Common myeloid progenitor, CD34-positive (primary cell): Measurements from ENCODE around the gene DNMT1.
"Not testable (repeated sequence)": the region's sequence is repeated elsewhere in the genome, so short reads cannot be mapped to it uniquely, and the experiment has no call there.

Source experiments
- CTCF ChIA-PET: fragments of 350-600 bp; sonication (Branson Sonifier 250); formaldehyde crosslinking; loops from one replicate; lab custom pipeline; 2021; ENCODE audit warnings: antibody characterized with exemption; lab: Charles Lee
- POLR2A ChIA-PET: fragments of 350-600 bp; sonication (Branson Sonifier 250); formaldehyde crosslinking; loops from one replicate; lab custom pipeline; 2021; ENCODE audit warnings: antibody characterized with exemption; lab: Charles Lee
- DNase-seq, 3 donors: peaks; one replicate each; pipeline versions ENCODE4 v3.0.0 to v3.0.0-alpha.2; 2013
- H3K27ac ChIP-seq, 2 experiments: 1 replicate in 1 of 2; 2 replicates in 1 of 2; pipeline ENCODE4 v1.7.0; 2013; ENCODE audit warnings: inconsistent platforms in 2 of 2, low read length in 2 of 2, mild to moderate bottlenecking in 2 of 2, low read depth in 1 of 2, moderate library complexity in 1 of 2; ENCODE audit not compliant: severe bottlenecking in 2 of 2, insufficient read depth in 1 of 2, poor library complexity in 1 of 2
- H3K27me3 ChIP-seq, 5 experiments: replicated peaks in 2 of 5; 1 replicate in 3 of 5; 2 replicates in 2 of 5; pipeline versions ENCODE4 v1.6.1 to v1.7.0; 2013; ENCODE audit warnings: low read length in 4 of 5, mild to moderate bottlenecking in 2 of 5, moderate library complexity in 2 of 5, inconsistent platforms in 1 of 5; ENCODE audit not compliant: insufficient read depth in 5 of 5, control insufficient read depth in 4 of 5
- H3K36me3 ChIP-seq, 4 experiments: 1 replicate in 2 of 4; 2 replicates in 2 of 4; pipeline versions ENCODE4 v1.6.1 to v1.7.0; 2013; ENCODE audit warnings: low read length in 3 of 4, control low read depth in 1 of 4, mild to moderate bottlenecking in 1 of 4; ENCODE audit not compliant: control insufficient read depth in 4 of 4, insufficient read depth in 4 of 4
- H3K4me1 ChIP-seq, 4 experiments: 1 replicate in 3 of 4; 2 replicates in 1 of 4; pipeline versions ENCODE4 v1.6.1 to v1.7.1; 2013; ENCODE audit warnings: low read length in 3 of 4, mild to moderate bottlenecking in 3 of 4, control low read depth in 1 of 4, inconsistent platforms in 1 of 4, moderate library complexity in 1 of 4; ENCODE audit not compliant: control insufficient read depth in 4 of 4, insufficient read depth in 4 of 4; ENCODE audit errors: control extremely low read depth in 1 of 4
- H3K4me3 ChIP-seq, 7 experiments: 1 replicate in 4 of 7; 2 replicates in 3 of 7; pipeline versions ENCODE4 v1.5.1 to v1.7.0; 2013; ENCODE audit warnings: mild to moderate bottlenecking in 7 of 7, low read length in 6 of 7, moderate library complexity in 6 of 7, inconsistent platforms in 2 of 7, low read depth in 2 of 7, control low read depth in 1 of 7; ENCODE audit not compliant: insufficient read depth in 4 of 7, control insufficient read depth in 1 of 7; ENCODE audit errors: extremely low read depth in 1 of 7
- H3K9me3 ChIP-seq, 5 experiments: 1 replicate in 4 of 5; 2 replicates in 1 of 5; pipeline versions ENCODE4 v1.6.1 to v1.7.1; 2013; ENCODE audit warnings: low read length in 4 of 5, mild to moderate bottlenecking in 2 of 5, inconsistent platforms in 1 of 5, low read depth in 1 of 5, moderate library complexity in 1 of 5; ENCODE audit not compliant: control insufficient read depth in 4 of 5, insufficient read depth in 2 of 5; ENCODE audit errors: control extremely low read depth in 1 of 5
- WGBS: methylation state at CpG from one replicate; pipeline ENCODE4 v1.1.5; 2013; ENCODE audit not compliant: insufficient coverage; 5-methylcytosine and 5-hydroxymethylcytosine counted together

Gene DNMT1

GRCh38 chr19:10209315-10209714 is 14.6 kb upstream of the DNMT1 start:
- Histone ChIP-seq H3K9me3 (peaks cover 0 to 2% (median 0%) of the 10 kb centered on the region in 5 experiments), H3K36me3 (no peaks in the 10 kb centered on the region), H3K27me3 (no peaks in the 10 kb centered on the region), H3K4me1 (peaks cover 0 to 6% (median 0%) of the 10 kb centered on the region in 4 experiments), H3K4me3 (no peak overlapping the region), H3K27ac (no peak overlapping the region)
- POLR2A ChIA-PET, result no interaction called here
- peak in 2 of 3 donors; percentile 54 to 59 for DNase-seq
- CTCF ChIA-PET, result interaction anchor here (1.5 to 1.9 kb wide), 2 partner anchors 12 to 15 kb away, joined by 3 to 4 read pairs; partner anchors contain the start of gene DNMT1
- WGBS, result 80% methylated on average over 4 of the region's 4 CpGs

GRCh38 chr19:10207026-10207425 is 12.3 kb upstream of the DNMT1 start:
- Histone ChIP-seq H3K36me3 (no peaks in the 10 kb centered on the region), H3K27me3 (no peaks in the 10 kb centered on the region), H3K27ac (no peak overlapping the region), H3K4me1 (peaks cover 0 to 6% (median 0%) of the 10 kb centered on the region in 4 experiments), H3K9me3 (peaks cover 0 to 2% (median 0%) of the 10 kb centered on the region in 5 experiments), H3K4me3 (no peak overlapping the region)
- no peak for DNase-seq
- ChIA-PET POLR2A (no interaction called here), CTCF (interaction anchor here (0.5 to 1.9 kb wide), 3 partner anchors 20 to 373 kb away, joined by 3 to 5 read pairs (median 4); no protein-coding TSS in a partner anchor)
- whole genome bisulfite sequencing, result 91% methylated on average over 1 of the region's 1 CpG

- Histone ChIP-seq H3K27me3 (no peaks in the 10 kb centered on the region), H3K36me3 (no peaks in the 10 kb centered on the region), H3K9me3 (peaks cover 0 to 2% (median 0%) of the 10 kb centered on the region in 5 experiments), H3K4me1 (peaks cover 0 to 6% (median 0%) of the 10 kb centered on the region in 4 experiments), H3K4me3 (no peak overlapping the region), H3K27ac (no peak overlapping the region)
- CTCF ChIA-PET, result interaction anchor here (0.5 to 1.9 kb wide), 2 partner anchors 19 to 75 kb away, joined by 4 to 5 read pairs; no protein-coding TSS in a partner anchor
- DNase-seq, result no peak
- POLR2A ChIA-PET, result no interaction called here
- WGBS, result 99% methylated on average over 10 of the region's 10 CpGs
These were observed 11.6 kb upstream of the DNMT1 start for GRCh38 chr19:10206226-10206885.

GRCh38 chr19:10205636-10206035 is 10.9 kb upstream of the DNMT1 start:
- WGBS, result 91% methylated on average over 4 of the region's 4 CpGs

GRCh38 chr19:10203686-10204085 is 8.9 kb upstream of the DNMT1 start:
- 100% methylated on average over 1 of the region's 3 CpGs for WGBS
- H3K4me3 ChIP-seq, result no peak overlapping the region
- CTCF ChIA-PET, result no interaction called here
- H3K36me3 ChIP-seq, result no peaks in the 10 kb centered on the region
- peaks cover 0 to 2% (median 0%) of the 10 kb centered on the region in 5 experiments for H3K9me3 ChIP-seq
- no peak for DNase-seq
- POLR2A ChIA-PET, result no interaction called here
- H3K27me3 ChIP-seq, result no peaks in the 10 kb centered on the region
- peaks cover 0 to 2% (median 0%) of the 10 kb centered on the region in 4 experiments for H3K4me1 ChIP-seq
- no peak overlapping the region for H3K27ac ChIP-seq

More at GRCh38 chr19:10205636-10206035, 10.9 kb upstream of the DNMT1 start:
- ChIA-PET CTCF (no interaction called here), POLR2A (no interaction called here)
- Histone ChIP-seq H3K4me1 (peaks cover 0 to 5% (median 0%) of the 10 kb centered on the region in 4 experiments), H3K27me3 (no peaks in the 10 kb centered on the region), H3K36me3 (no peaks in the 10 kb centered on the region), H3K4me3 (no peak overlapping the region), H3K9me3 (peaks cover 0 to 2% (median 0%) of the 10 kb centered on the region in 5 experiments), H3K27ac (no peak overlapping the region)
- DNase-seq, result no peak

GRCh38 chr19:10201176-10201575 is 6.4 kb upstream of the DNMT1 start:
- Histone ChIP-seq H3K4me3 (no peak overlapping the region), H3K27me3 (no peaks in the 10 kb centered on the region), H3K4me1 (peaks cover 0 to 2% (median 0%) of the 10 kb centered on the region in 4 experiments), H3K9me3 (no peaks in the 10 kb centered on the region), H3K36me3 (no peaks in the 10 kb centered on the region), H3K27ac (no peak overlapping the region)
- ChIA-PET CTCF (interaction anchor here (1.8 to 2.4 kb wide), 3 partner anchors 9 to 48 kb away, joined by 5 to 9 read pairs (median 6); no protein-coding TSS in a partner anchor), POLR2A (no interaction called here)
- 82% methylated on average over 2 of the region's 3 CpGs for WGBS
- no peak for DNase-seq

GRCh38 chr19:10200101-10200500 is 5.3 kb upstream of the DNMT1 start:
- DNase-seq, H3K9me3 ChIP-seq, H3K36me3 ChIP-seq, POLR2A ChIA-PET, H3K27me3 ChIP-seq, H3K4me1 ChIP-seq, H3K4me3 ChIP-seq, H3K27ac ChIP-seq: not testable (repeated sequence)
- over 99% methylated on average over 12 of the region's 15 CpGs for WGBS
- CTCF ChIA-PET, result interaction anchor here (1.9 to 2.4 kb wide), 2 partner anchors 10 to 14 kb away, joined by 6 to 9 read pairs; no protein-coding TSS in a partner anchor
